H9 (cell line): ENCODE results near the gene PHAX. TPM values are rescaled to one million over a fixed set of nuclear protein-coding genes. Genes with fewer than 3 reads are reported as not detected.
"Not testable (repeated sequence)": the region's sequence is repeated elsewhere in the genome, so short reads cannot be mapped to it uniquely, and the experiment has no call there.

Source experiments
- DNase-seq: peaks from one replicate; pipeline ENCODE4 v3.0.0-alpha.2; 2017
- H2AFZ ChIP-seq: one replicate; pipeline ENCODE4 v1.6.1; 2013; ENCODE audit warnings: mild to moderate bottlenecking, low read length, control low read depth, moderate library complexity
- H2AK5ac ChIP-seq: 2 replicates; pipeline ENCODE4 v1.6.1; 2013; ENCODE audit warnings: low read length, control low read depth, mixed read lengths; ENCODE audit not compliant: insufficient read length
- H2BK120ac ChIP-seq: one replicate; pipeline ENCODE4 v1.6.1; 2013; ENCODE audit warnings: low read depth, mild to moderate bottlenecking, low read length, control low read depth, inconsistent platforms; ENCODE audit not compliant: poor library complexity, severe bottlenecking
- H2BK12ac ChIP-seq: 2 replicates; pipeline ENCODE4 v1.6.1; 2013; ENCODE audit warnings: low read length, control low read depth, mixed read lengths, low read depth; ENCODE audit not compliant: insufficient read length
- H2BK15ac ChIP-seq: 2 replicates; pipeline ENCODE4 v1.6.1; 2013; ENCODE audit warnings: low read depth, low read length, control low read depth
- H2BK20ac ChIP-seq: one replicate; pipeline ENCODE4 v1.6.1; 2013; ENCODE audit warnings: low read depth, mild to moderate bottlenecking, low read length, control low read depth, inconsistent platforms; ENCODE audit not compliant: poor library complexity, severe bottlenecking
- H2BK5ac ChIP-seq: 2 replicates; pipeline ENCODE4 v1.6.1; 2013; ENCODE audit warnings: low read length, control low read depth, mixed read lengths; ENCODE audit not compliant: insufficient read length
- H3K14ac ChIP-seq: 2 replicates; pipeline ENCODE4 v1.6.1; 2013; ENCODE audit warnings: low read length, control low read depth; ENCODE audit not compliant: insufficient read depth
- H3K18ac ChIP-seq: 2 replicates; pipeline ENCODE4 v1.6.1; 2013; ENCODE audit warnings: low read depth, mild to moderate bottlenecking, mixed read lengths, low read length, control low read depth; ENCODE audit not compliant: insufficient read length
- H3K23ac ChIP-seq: 2 replicates; pipeline ENCODE4 v1.6.1; 2013; ENCODE audit warnings: low read length, control low read depth, mixed read lengths, low read depth; ENCODE audit not compliant: insufficient read length
- H3K23me2 ChIP-seq: 2 replicates; pipeline ENCODE4 v1.6.1; 2013; ENCODE audit warnings: low read depth, mild to moderate bottlenecking, mixed read lengths, low read length, control low read depth; ENCODE audit not compliant: insufficient read length, poor library complexity, severe bottlenecking
- H3K27ac ChIP-seq: 2 replicates; pipeline ENCODE4 v1.5.1; 2013; ENCODE audit warnings: low read length, control low read depth, mixed read lengths, low read depth; ENCODE audit not compliant: insufficient read length
- H3K27me3 ChIP-seq: 2 replicates; pipeline ENCODE4 v1.6.1; 2013; ENCODE audit warnings: low read length, control low read depth, inconsistent platforms; ENCODE audit not compliant: insufficient read depth
- H3K4ac ChIP-seq: 2 replicates; pipeline ENCODE4 v1.6.1; 2013; ENCODE audit warnings: low read depth, mild to moderate bottlenecking, control low read depth, inconsistent platforms, low read length, moderate library complexity
- H3K4me1 ChIP-seq: 2 replicates; pipeline ENCODE4 v1.6.1; 2013; ENCODE audit warnings: low read length, control low read depth, inconsistent platforms; ENCODE audit not compliant: insufficient read depth
- H3K4me2 ChIP-seq: 2 replicates; pipeline ENCODE4 v1.6.1; 2013; ENCODE audit warnings: low read length, control low read depth, mixed read lengths; ENCODE audit not compliant: insufficient read length, insufficient read depth
- H3K56ac ChIP-seq: 2 replicates; pipeline ENCODE4 v1.6.1; 2013; ENCODE audit warnings: low read depth, mild to moderate bottlenecking, mixed read lengths, low read length, control low read depth; ENCODE audit not compliant: insufficient read length
- H3K79me1 ChIP-seq: 2 replicates; pipeline ENCODE4 v1.6.1; 2013; ENCODE audit warnings: low read depth, mild to moderate bottlenecking, moderate library complexity, low read length, control low read depth, inconsistent platforms; ENCODE audit not compliant: insufficient read depth, poor library complexity, severe bottlenecking
- H3K79me2 ChIP-seq: 2 replicates; pipeline ENCODE4 v1.6.1; 2013; ENCODE audit warnings: low read length, control low read depth, inconsistent platforms; ENCODE audit not compliant: insufficient read depth
- H3K9ac ChIP-seq: 2 replicates; pipeline ENCODE4 v1.6.1; 2013; ENCODE audit warnings: low read length, control low read depth, mixed read lengths; ENCODE audit not compliant: insufficient read length; ENCODE audit errors: extremely low read depth
- H3K9me3 ChIP-seq: one replicate; pipeline ENCODE4 v1.6.1; 2013; ENCODE audit warnings: low read depth, low read length, inconsistent platforms; ENCODE audit not compliant: control insufficient read depth
- H3T11ph ChIP-seq: one replicate; pipeline ENCODE4 v1.6.1; 2013; ENCODE audit warnings: mild to moderate bottlenecking, low read length, control low read depth, inconsistent platforms
- H4K20me1 ChIP-seq: one replicate; pipeline ENCODE4 v1.6.1; 2013; ENCODE audit not compliant: control insufficient read depth, insufficient read length, insufficient read depth
- H4K5ac ChIP-seq: 2 replicates; pipeline ENCODE4 v1.6.1; 2013; ENCODE audit warnings: low read depth, mild to moderate bottlenecking, mixed read lengths, low read length, control low read depth; ENCODE audit not compliant: insufficient read length
- H4K8ac ChIP-seq: replicated peaks from 2 replicates; pipeline ENCODE4 v1.6.1; 2013; ENCODE audit warnings: low read length, control low read depth, mixed read lengths, low read depth; ENCODE audit not compliant: insufficient read length
- H4K91ac ChIP-seq: 2 replicates; pipeline ENCODE4 v1.6.1; 2013; ENCODE audit warnings: low read depth, mild to moderate bottlenecking, moderate library complexity, mixed read lengths, low read length, control low read depth; ENCODE audit not compliant: insufficient read length
- H3K27ac Mint-ChIP-seq, 3 experiments: 2 replicates in 2 of 3; 3 replicates in 1 of 3; pipeline ENCODE4 v1.8.0; 2020 to 2021; ENCODE audit warnings: mixed read lengths in 3 of 3, mild to moderate bottlenecking in 1 of 3, moderate library complexity in 1 of 3
- H3K27me3 Mint-ChIP-seq: 2 replicates; pipeline ENCODE4 v1.8.0; 2021; ENCODE audit warnings: low read depth, mild to moderate bottlenecking, moderate library complexity, mixed read lengths
- H3K36me3 Mint-ChIP-seq, 3 experiments: 2 replicates in 2 of 3; 3 replicates in 1 of 3; pipeline ENCODE4 v1.8.0; 2020 to 2021; ENCODE audit warnings: low read depth in 3 of 3, mixed read lengths in 3 of 3; ENCODE audit not compliant: insufficient read depth in 1 of 3
- H3K4me1 Mint-ChIP-seq, 2 experiments: 2 replicates each; pipeline ENCODE4 v1.8.0; 2020; ENCODE audit warnings: mixed read lengths in 2 of 2
- H3K4me3 Mint-ChIP-seq, 2 experiments: 2 replicates in 1 of 2; 3 replicates in 1 of 2; pipeline ENCODE4 v1.8.0; 2020 to 2021; ENCODE audit warnings: mild to moderate bottlenecking in 2 of 2, mixed read lengths in 2 of 2, moderate library complexity in 1 of 2
- H3K9me3 Mint-ChIP-seq, 2 experiments: 2 replicates in 1 of 2; 3 replicates in 1 of 2; pipeline ENCODE4 v1.8.0; 2020; ENCODE audit warnings: mild to moderate bottlenecking in 2 of 2, mixed read lengths in 2 of 2, moderate library complexity in 1 of 2
- WGBS: extraction: QIAGEN DNeasy Blood & Tissue Kit; methylation state at CpG from one replicate; pipeline ENCODE4 v1.1.7; 2013; ENCODE audit warnings: missing lambda C conversion rate, low lambda C conversion rate, mixed read lengths; ENCODE audit not compliant: insufficient read length; ENCODE audit errors: extremely low coverage; 5-methylcytosine and 5-hydroxymethylcytosine counted together
- total RNA-seq: library from RNA; stranded (reverse); gene quantifications from 2 replicates; pipeline ENCODE4 v1.2.1, GENCODE V29; 2021
- TF ChIP-seq, protein P1 (sequence below): fragments of 200-600 bp; sonication (generic); conservative IDR thresholded peaks from 3 replicates; pipeline ENCODE4 v1.8.0; 2021; ENCODE audit warnings: antibody characterized with exemption, mild to moderate bottlenecking

PHAX gene
- total RNA-seq, 1 experiment from 2014 or later: 65.6 TPM

DNA sequence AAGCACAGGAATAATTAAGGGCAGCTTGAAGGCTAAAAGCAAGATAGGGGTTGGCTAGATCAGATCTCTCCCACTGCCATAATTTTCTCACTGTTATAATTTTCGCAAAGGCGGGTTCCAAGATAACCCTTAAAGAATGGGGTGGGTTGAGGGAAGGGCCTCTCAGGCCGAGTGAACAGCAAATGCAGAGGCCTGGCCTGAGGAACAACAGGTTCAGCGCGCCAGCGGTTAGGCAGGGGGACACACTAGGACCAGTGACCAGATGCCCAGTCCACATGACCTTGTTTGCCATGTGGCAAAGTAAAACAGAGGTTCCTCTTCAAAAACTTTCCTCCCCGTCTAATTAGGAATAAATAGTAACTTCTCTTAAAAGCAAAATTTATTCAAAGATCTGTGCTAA is 1.2 kb upstream of the PHAX start:
- Histone ChIP-seq H3K79me2 (peaks cover 15% of the 10 kb centered on the region), H3K9me3 (no peaks in the 10 kb centered on the region), H3K4me2 (no peak overlapping the region), H3T11ph (peak overlapping the region; percentile 38), H4K5ac (peak overlapping the region; percentile 93), H3K27me3 (no peaks in the 10 kb centered on the region), H2BK20ac (no peak overlapping the region), H3K4ac (no peak overlapping the region), H2BK120ac (no peak overlapping the region), H2BK5ac (no peak overlapping the region), H3K4me1 (no peaks in the 10 kb centered on the region; the same call in 1 of the 2 replicates), H2BK12ac (no peak overlapping the region), H3K27ac (peak overlapping the region; percentile 65), H3K23me2 (peaks cover 4% of the 10 kb centered on the region), H2AK5ac (no peak overlapping the region), H4K8ac (no peak overlapping the region), H3K14ac (no peak overlapping the region), H3K56ac (no peak overlapping the region), H3K18ac (peak overlapping the region; percentile 93), H4K91ac (no peak overlapping the region), H3K9ac (peak overlapping the region; percentile 55), H4K20me1 (no peaks in the 10 kb centered on the region), H3K79me1 (no peaks in the 10 kb centered on the region), H3K23ac (no peak overlapping the region), H2BK15ac (no peak overlapping the region), H2AFZ (no peak overlapping the region)
- peaks cover 33 to 37% of the 10 kb centered on the region in 2 experiments for H3K4me1 Mint-ChIP-seq
- no CpG with 5 or more reads among the region's 7 CpGs for whole genome bisulfite sequencing
- TF ChIP-seq, protein P1, sequence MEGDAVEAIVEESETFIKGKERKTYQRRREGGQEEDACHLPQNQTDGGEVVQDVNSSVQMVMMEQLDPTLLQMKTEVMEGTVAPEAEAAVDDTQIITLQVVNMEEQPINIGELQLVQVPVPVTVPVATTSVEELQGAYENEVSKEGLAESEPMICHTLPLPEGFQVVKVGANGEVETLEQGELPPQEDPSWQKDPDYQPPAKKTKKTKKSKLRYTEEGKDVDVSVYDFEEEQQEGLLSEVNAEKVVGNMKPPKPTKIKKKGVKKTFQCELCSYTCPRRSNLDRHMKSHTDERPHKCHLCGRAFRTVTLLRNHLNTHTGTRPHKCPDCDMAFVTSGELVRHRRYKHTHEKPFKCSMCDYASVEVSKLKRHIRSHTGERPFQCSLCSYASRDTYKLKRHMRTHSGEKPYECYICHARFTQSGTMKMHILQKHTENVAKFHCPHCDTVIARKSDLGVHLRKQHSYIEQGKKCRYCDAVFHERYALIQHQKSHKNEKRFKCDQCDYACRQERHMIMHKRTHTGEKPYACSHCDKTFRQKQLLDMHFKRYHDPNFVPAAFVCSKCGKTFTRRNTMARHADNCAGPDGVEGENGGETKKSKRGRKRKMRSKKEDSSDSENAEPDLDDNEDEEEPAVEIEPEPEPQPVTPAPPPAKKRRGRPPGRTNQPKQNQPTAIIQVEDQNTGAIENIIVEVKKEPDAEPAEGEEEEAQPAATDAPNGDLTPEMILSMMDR: no peak
- H3K9me3 Mint-ChIP-seq: no peaks in the 10 kb centered on the region
- DNase-seq: no peak
- peak overlapping the region; percentile 32 to 97 (median 97); a peak in 6 of 7 replicates for H3K27ac Mint-ChIP-seq
- peak overlapping the region in 1 of 2 experiments; percentile 31; a peak in 1 of 5 replicates for H3K4me3 Mint-ChIP-seq
- no peaks in the 10 kb centered on the region; the same call in 1 of the 2 replicates for H3K27me3 Mint-ChIP-seq
- H3K36me3 Mint-ChIP-seq: peaks cover 12 to 23% (median 19%) of the 10 kb centered on the region in 3 experiments; a peak in 6 of 7 replicates

DNA sequence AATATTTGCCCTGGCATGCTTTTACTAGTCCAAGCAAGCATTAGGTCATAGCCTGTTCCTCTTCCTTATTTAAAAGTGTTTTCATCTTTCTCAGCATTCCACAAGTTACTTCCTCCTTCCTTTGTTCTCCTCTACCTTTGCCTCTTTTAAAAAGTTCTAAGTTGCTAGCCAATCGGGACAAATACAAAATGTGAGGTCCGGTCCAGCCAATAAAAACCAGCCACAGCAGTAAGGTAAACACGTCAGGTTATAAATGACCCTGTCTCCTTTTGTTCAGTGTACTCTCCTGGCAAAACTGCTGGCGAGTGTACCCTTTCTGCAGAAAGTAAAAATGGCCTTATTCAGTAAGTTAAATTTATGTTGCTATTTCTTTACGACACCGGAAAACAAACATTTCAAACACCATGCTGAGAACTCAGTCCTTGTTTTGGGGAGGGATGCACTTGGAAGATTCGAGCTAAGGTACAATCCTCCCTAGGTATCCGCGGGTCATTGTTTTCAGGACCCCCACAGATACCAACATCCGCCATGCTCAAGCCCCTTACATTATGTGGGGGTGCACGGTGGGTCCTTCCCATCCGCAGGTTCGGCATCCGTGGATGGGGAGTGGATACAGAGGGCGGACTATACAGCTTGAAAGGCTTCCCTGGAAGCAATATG is 646 bp upstream of the PHAX start:
- Histone ChIP-seq H3K9ac (peak overlapping the region; percentile 94), H4K5ac (peak overlapping the region; percentile 98), H3K27ac (peak overlapping the region; percentile 92), H3K79me2 (peaks cover 17% of the 10 kb centered on the region), H3K14ac (peak overlapping the region; percentile 87), H3K4me2 (peak overlapping the region; percentile 79), H3T11ph (peak overlapping the region; percentile 55), H2AFZ (peak overlapping the region; percentile 74), H3K56ac (peak overlapping the region; percentile 68), H3K18ac (peak overlapping the region; percentile 94), H2BK5ac (peak overlapping the region; percentile 23), H2BK12ac (peak overlapping the region; percentile 15)
- Mint-ChIP-seq H3K4me3 (peak overlapping the region; percentile 99 to 100), H3K36me3 (peaks cover 14 to 25% (median 21%) of the 10 kb centered on the region in 3 experiments; a peak in 6 of 7 replicates), H3K27ac (peak overlapping the region; percentile 93 to 97 (median 97)), H3K4me1 (peaks cover 35 to 38% of the 10 kb centered on the region in 2 experiments)
- H3K27me3 ChIP-seq, H4K8ac ChIP-seq, H3K27me3 Mint-ChIP-seq, H3K23me2 ChIP-seq, H3K79me1 ChIP-seq, H2BK120ac ChIP-seq, H3K4me1 ChIP-seq, H3K4ac ChIP-seq, H2AK5ac ChIP-seq, H2BK15ac ChIP-seq, H3K9me3 Mint-ChIP-seq, H4K91ac ChIP-seq, H3K23ac ChIP-seq, H2BK20ac ChIP-seq, H3K9me3 ChIP-seq, H4K20me1 ChIP-seq: not testable (repeated sequence)
- peak; percentile 41 for DNase-seq
- no CpG with 5 or more reads among the region's 15 CpGs for WGBS
